Liver (tissue), 9 donors: Measurements from ENCODE around the gene PCF11. TPM values are rescaled to one million over a fixed set of nuclear protein-coding genes. Genes with fewer than 3 reads are reported as not detected.

Experiments used
- DNase-seq: peaks from one replicate; pipeline ENCODE4 v3.0.0-alpha.2; 2017; ENCODE audit warnings: low spot score
- H3K27ac ChIP-seq, 2 donors: one replicate each; pipeline ENCODE4 v1.7.0; 2013; ENCODE audit warnings: inconsistent platforms in 2 of 2, low read length in 2 of 2, control low read depth in 1 of 2, low read depth in 1 of 2, mild to moderate bottlenecking in 1 of 2
- H3K27me3 ChIP-seq, 4 donors: one replicate each; pipeline versions ENCODE4 v1.6.1 to v1.7.0; 2013; ENCODE audit warnings: low read length in 3 of 4, inconsistent platforms in 1 of 4, mild to moderate bottlenecking in 1 of 4, moderate library complexity in 1 of 4; ENCODE audit not compliant: control insufficient read depth in 4 of 4, insufficient read depth in 4 of 4
- H3K36me3 ChIP-seq, 4 donors: one replicate each; pipeline versions ENCODE4 v1.6.1 to v1.7.0; 2013; ENCODE audit warnings: low read length in 3 of 4, mild to moderate bottlenecking in 3 of 4, low read depth in 1 of 4, moderate library complexity in 1 of 4; ENCODE audit not compliant: control insufficient read depth in 4 of 4, insufficient read depth in 3 of 4
- H3K4me1 ChIP-seq, 4 donors: one replicate each; pipeline versions ENCODE4 v1.6.1 to v1.7.0; 2013; ENCODE audit warnings: low read length in 3 of 4, mild to moderate bottlenecking in 3 of 4, moderate library complexity in 1 of 4; ENCODE audit not compliant: control insufficient read depth in 4 of 4, insufficient read depth in 4 of 4
- H3K4me3 ChIP-seq, 3 donors: one replicate each; pipeline versions ENCODE4 v1.6.1 to v1.7.0; 2013; ENCODE audit warnings: low read length in 3 of 3, control low read depth in 1 of 3, low read depth in 1 of 3, mild to moderate bottlenecking in 1 of 3
- H3K9ac ChIP-seq, 2 donors: one replicate each; pipeline ENCODE4 v1.7.0; 2013; ENCODE audit warnings: low read length in 2 of 2, mild to moderate bottlenecking in 2 of 2, moderate library complexity in 2 of 2, control low read depth in 1 of 2, low read depth in 1 of 2
- H3K9me3 ChIP-seq, 4 donors: one replicate each; pipeline versions ENCODE4 v1.6.1 to v1.7.0; 2013; ENCODE audit warnings: low read length in 3 of 4; ENCODE audit not compliant: control insufficient read depth in 4 of 4
- ATF3 ChIP-seq: IDR thresholded peaks from 2 replicates; pipeline ENCODE4 v1.6.1; 2016; ENCODE audit warnings: antibody characterized with exemption
- CTCF ChIP-seq: fragments of 150-350 bp; IDR thresholded peaks from 2 replicates; pipeline ENCODE4 v1.5.1; 2017; ENCODE audit warnings: improper control_type of control experiment, low read depth, low read length; ENCODE audit not compliant: missing input control
- EGR1 ChIP-seq, 2 donors: IDR thresholded peaks; 2 replicates each; pipeline ENCODE4 v1.6.1; 2016 to 2018; ENCODE audit warnings: antibody characterized with exemption in 2 of 2, low read depth in 2 of 2
- FOXA1 ChIP-seq: IDR thresholded peaks from 2 replicates; pipeline ENCODE4 v1.6.1; 2016; ENCODE audit warnings: antibody characterized with exemption
- FOXA2 ChIP-seq: IDR thresholded peaks from 2 replicates; pipeline ENCODE4 v1.6.1; 2016; ENCODE audit warnings: antibody characterized with exemption
- GABPA ChIP-seq, 2 donors: IDR thresholded peaks in 1 of 2; conservative IDR thresholded peaks in 1 of 2; 2 replicates each; pipeline ENCODE4 v1.6.1; 2016; ENCODE audit warnings: antibody characterized with exemption in 2 of 2, mild to moderate bottlenecking in 1 of 2, moderate library complexity in 1 of 2
- HNF4A ChIP-seq, 2 donors: conservative IDR thresholded peaks; 2 replicates each; pipeline ENCODE4 v1.6.1; 2016; ENCODE audit warnings: antibody characterized with exemption in 2 of 2, mild to moderate bottlenecking in 2 of 2
- HNF4G ChIP-seq: IDR thresholded peaks from 2 replicates; pipeline ENCODE4 v1.6.1; 2016; ENCODE audit warnings: antibody characterized with exemption
- JUND ChIP-seq, 2 donors: IDR thresholded peaks; 2 replicates each; pipeline ENCODE4 v1.6.1; 2016; ENCODE audit warnings: antibody characterized with exemption in 2 of 2
- MAX ChIP-seq: IDR thresholded peaks from 2 replicates; pipeline ENCODE4 v1.6.1; 2016; ENCODE audit warnings: antibody characterized with exemption
- NR2F2 ChIP-seq: IDR thresholded peaks from 2 replicates; pipeline ENCODE4 v1.6.1; 2016; ENCODE audit warnings: antibody characterized with exemption
- RAD21 ChIP-seq, 2 donors: IDR thresholded peaks; 2 replicates each; pipeline ENCODE4 v1.6.1; 2016; ENCODE audit warnings: antibody characterized with exemption in 2 of 2, mild to moderate bottlenecking in 2 of 2
- REST ChIP-seq: IDR thresholded peaks from 2 replicates; pipeline ENCODE4 v1.6.1; 2016; ENCODE audit warnings: antibody characterized with exemption, mild to moderate bottlenecking
- RXRA ChIP-seq, 2 donors: IDR thresholded peaks; 2 replicates each; pipeline ENCODE4 v1.6.1; 2017 to 2018; ENCODE audit warnings: antibody characterized with exemption in 2 of 2, mild to moderate bottlenecking in 1 of 2
- SP1 ChIP-seq: IDR thresholded peaks from 2 replicates; pipeline ENCODE4 v1.6.1; 2018; ENCODE audit warnings: antibody characterized with exemption, mild to moderate bottlenecking
- TAF1 ChIP-seq: conservative IDR thresholded peaks from 2 replicates; pipeline ENCODE4 v1.6.1; 2016; ENCODE audit warnings: antibody characterized with exemption, mild to moderate bottlenecking
- YY1 ChIP-seq: IDR thresholded peaks from 2 replicates; pipeline ENCODE4 v1.6.1; 2016; ENCODE audit warnings: antibody characterized with exemption, mild to moderate bottlenecking
- ZBTB33 ChIP-seq: IDR thresholded peaks from 2 replicates; pipeline ENCODE4 v1.6.1; 2016; ENCODE audit warnings: antibody characterized with exemption
- WGBS: extraction: QIAGEN DNeasy Blood & Tissue Kit; methylation state at CpG from one replicate; pipeline ENCODE4 v1.1.7; 2013; 5-methylcytosine and 5-hydroxymethylcytosine counted together
- polyA plus RNA-seq, 2 donors: library from polyadenylated mRNA; stranded (reverse) in 1 of 2; unstranded in 1 of 2; fragments of 200-250 nt in 1 of 2; fragments of >200 nt in 1 of 2; fragmentation: Nextera tagmentation in 1 of 2; extraction: Ambion mirVana in 1 of 2; gene quantifications; one replicate each; pipeline versions ENCODE4 v1.2.1 to v1.2.3, GENCODE V29; 2013 to 2015
- total RNA-seq, 2 donors: library from RNA; depleted of rRNA; stranded (reverse); fragments of >200 nt; gene quantifications; one replicate each; pipeline ENCODE4 v1.2.3, GENCODE V29; 2014
- donor health status: healthy.
- donor health status: healthy.
- donor health status: healthy.
- donor health status: healthy.
- donor health status: healthy.

Gene PCF11
- total and polyA plus RNA-seq, 4 donors: 5.9 to 39.7 (median 19.0) TPM

- TF ChIP-seq MAX (no peak), FOXA1 (no peak)
Observed at GRCh38 chr11:83152264-83152663, 4.7 kb upstream of the PCF11 start (continued).

- no peaks in the 10 kb centered on the region for H3K27me3 ChIP-seq
- no peak overlapping the region for H3K27ac ChIP-seq
- H3K4me1 ChIP-seq: peaks cover 0 to 9% (median 2%) of the 10 kb centered on the region in 4 donors
- 94% methylated on average over 6 of the region's 6 CpGs for WGBS
- TF ChIP-seq REST (no peak), RXRA (IDR thresholded peaks at IDR 0.05) (no peak), ATF3 (no peak), SP1 (no peak), JUND (IDR thresholded peaks at IDR 0.05) (no peak), HNF4G (no peak), EGR1 (IDR thresholded peaks at IDR 0.05; ENCODE audit: low read depth in 2 of 2) (no peak), TAF1 (no peak), YY1 (no peak), FOXA2 (no peak), ZBTB33 (no peak), HNF4A (conservative IDR thresholded peaks at IDR 0.05) (no peak), NR2F2 (no peak), RAD21 (IDR thresholded peaks at IDR 0.05) (no peak), GABPA (IDR thresholded peaks at IDR 0.05 in 1 of 2, conservative IDR thresholded peaks at IDR 0.05 in 1 of 2) (no peak), FOXA1 (no peak), CTCF (no peak)
- no peaks in the 10 kb centered on the region for H3K9me3 ChIP-seq
- H3K36me3 ChIP-seq: no peaks in the 10 kb centered on the region
- H3K9ac ChIP-seq: no peak overlapping the region
- H3K4me3 ChIP-seq: no peak overlapping the region
- no peak for DNase-seq
Observed at GRCh38 chr11:83153764-83154163, 3.2 kb upstream of the PCF11 start.
